Measurements from ENCODE around the gene TMEM35A.
"Not testable (repeated sequence)": the region's sequence is repeated elsewhere in the genome, so short reads cannot be mapped to it uniquely, and the experiment has no call there.

The TMEM35A gene

GRCh38 chrX:101078716-101079598 is at the start of gene TMEM35A:
TMEM35A (plus strand) TSS chrX:101078879; CDS start chrX:101079003, 124 bp downstream.
- no peak for DNase-seq

GRCh38 chrX:101029665-101030064 is 49.0 kb upstream of the TMEM35A start:
- no peak for DNase-seq

GRCh38 chrX:101037231-101037630 is 41.4 kb upstream of the TMEM35A start:
- no peak for DNase-seq

GRCh38 chrX:101040197-101040596 is 38.5 kb upstream of the TMEM35A start:
- DNase-seq: no peak

GRCh38 chrX:101051153-101051548 is 27.5 kb upstream of the TMEM35A start:
- DNase-seq: no peak

- peak; percentile 77 for DNase-seq
These were observed 27.0 kb upstream of the TMEM35A start, which contains the start of gene TRMT2B for GRCh38 chrX:101051549-101052302. TRMT2B (minus strand) TSS chrX:101052111; CDS start chrX:101042289, 9,822 bp downstream.

GRCh38 chrX:101056551-101056950 is 22.1 kb upstream of the TMEM35A start:
- DNase-seq: not testable (repeated sequence)

- no peak for DNase-seq
These were observed 21.5 kb upstream of the TMEM35A start for GRCh38 chrX:101057093-101057714.

GRCh38 chrX:101062176-101062575 is 16.5 kb upstream of the TMEM35A start:
- no peak for DNase-seq

- no peak for DNase-seq
These were observed 7.1 kb upstream of the TMEM35A start for GRCh38 chrX:101071582-101071981.

GRCh38 chrX:101079736-101080270 is 1.1 kb downstream of the TMEM35A start:
- DNase-seq: no peak

- DNase-seq: no peak
These were observed 1.8 kb downstream of the TMEM35A start for GRCh38 chrX:101080326-101081124.

GRCh38 chrX:101081231-101081630 is 2.6 kb downstream of the TMEM35A start:
- no peak for DNase-seq

- no peak for DNase-seq
These were observed 13.1 kb downstream of the TMEM35A start for GRCh38 chrX:101091817-101092216.

GRCh38 chrX:101097546-101098453 is 19.1 kb downstream of the TMEM35A start, which contains the start of gene CENPI:
CENPI (plus strand) TSS chrX:101098204; CDS start chrX:101101071, 2,867 bp downstream.
- peak; percentile 93 for DNase-seq

GRCh38 chrX:101108284-101108683 is 29.6 kb downstream of the TMEM35A start:
- no peak for DNase-seq

- no peak for DNase-seq
These were observed 39.0 kb downstream of the TMEM35A start for GRCh38 chrX:101117701-101118100.

- no peak for DNase-seq
These were observed 57.6 kb downstream of the TMEM35A start for GRCh38 chrX:101136235-101136634.

All from activated T-cell treated with anti-CD3 and anti-CD28 coated beads, Interleukin-2, amount 50 U/mL, for 1 hour (primary cell).